ENCODE results near the gene CNTNAP2.

The CNTNAP2 gene

GRCh38 chr7:147523056-147523455 lies 1406.5 kb downstream of the CNTNAP2 start:
- no peak for TF ChIP-seq CTCF (IDR thresholded peaks at IDR 0.05)
- Histone ChIP-seq H3K27ac (no peak overlapping the region), H3K4me3 (no peak overlapping the region)
- no peak for DNase-seq (ENCODE audit: low spot score)

- no peak for TF ChIP-seq CTCF (IDR thresholded peaks at IDR 0.05)
- DNase-seq (ENCODE audit: low spot score) = no peak
- H3K4me3 ChIP-seq = no peak overlapping the region
- no peak overlapping the region for H3K27ac ChIP-seq
These were observed 1408.2 kb downstream of the CNTNAP2 start for GRCh38 chr7:147524726-147525250.

GRCh38 chr7:147525325-147525724 lies 1408.7 kb downstream of the CNTNAP2 start:
- TF ChIP-seq CTCF (IDR thresholded peaks at IDR 0.05) = no peak
- no peak overlapping the region for H3K27ac ChIP-seq

GRCh38 chr7:147535701-147536111 lies 1419.1 kb downstream of the CNTNAP2 start:
- no peak overlapping the region for H3K4me3 ChIP-seq
- no peak for DNase-seq (ENCODE audit: low spot score)
- no peak for TF ChIP-seq CTCF (IDR thresholded peaks at IDR 0.05)
- no peak overlapping the region for H3K27ac ChIP-seq

More at GRCh38 chr7:147525325-147525724, 1408.7 kb downstream of the CNTNAP2 start:
- DNase-seq (ENCODE audit: low spot score) = no peak
- no peak overlapping the region for H3K4me3 ChIP-seq

- Histone ChIP-seq H3K4me3 (no peak overlapping the region), H3K27ac (no peak overlapping the region)
- DNase-seq (ENCODE audit: low spot score) = no peak
- no peak for TF ChIP-seq CTCF (IDR thresholded peaks at IDR 0.05)
These were observed 1423.1 kb downstream of the CNTNAP2 start for GRCh38 chr7:147539685-147540084.

GRCh38 chr7:147540743-147541142 lies 1424.1 kb downstream of the CNTNAP2 start:
- no peak for TF ChIP-seq CTCF (IDR thresholded peaks at IDR 0.05)
- no peak for DNase-seq (ENCODE audit: low spot score)
- Histone ChIP-seq H3K27ac (no peak overlapping the region), H3K4me3 (no peak overlapping the region)

GRCh38 chr7:147541261-147541660 lies 1424.7 kb downstream of the CNTNAP2 start:
- no peak for TF ChIP-seq CTCF (IDR thresholded peaks at IDR 0.05)
- no peak overlapping the region for H3K27ac ChIP-seq
- DNase-seq (ENCODE audit: low spot score) = no peak
- no peak overlapping the region for H3K4me3 ChIP-seq

Measured in coronary artery (tissue), 2 donors.